ENCODE measurements around the gene HHIP. TPM values are rescaled to one million over a fixed set of nuclear protein-coding genes. Genes with fewer than 3 reads are reported as not detected.

The HHIP gene
- total RNA-seq, 1 experiment from 2014 or later = not detected

DNA sequence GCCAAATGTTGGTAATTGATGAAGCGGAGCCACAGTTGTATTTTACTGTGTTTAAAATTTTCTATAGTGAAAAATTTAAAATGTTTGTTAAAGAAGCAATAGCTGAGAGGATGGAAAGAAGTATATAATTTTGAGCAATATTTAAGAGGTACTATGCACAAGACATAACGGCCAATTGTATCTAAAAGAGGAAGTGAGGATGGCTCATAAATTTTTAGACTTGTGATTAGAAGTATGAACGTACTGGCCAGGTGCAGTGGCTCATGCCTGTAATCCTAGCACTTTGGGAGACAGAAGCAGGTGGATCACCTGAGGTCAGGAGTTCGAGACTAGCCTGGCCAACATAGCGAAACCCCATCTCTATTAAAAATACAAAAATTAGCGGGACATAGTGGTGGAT lies 12.7 kb upstream of the HHIP start:
- Histone ChIP-seq H3K4me3 (ENCODE audit: low read length) (no peak overlapping the region), H3K9me3 (ENCODE audit: low read length) (no peaks in the 10 kb centered on the region), H3K4me1 (ENCODE audit: low read length) (no peaks in the 10 kb centered on the region), H2AFZ (ENCODE audit: low read length) (no peak overlapping the region), H3K27ac (ENCODE audit: low read length) (no peak overlapping the region), H3K9me2 (replicated peaks; ENCODE audit: insufficient read depth, low read length) (no peaks in the 10 kb centered on the region), H3K9ac (ENCODE audit: low read length) (no peak overlapping the region), H3K79me2 (ENCODE audit: low read length) (no peaks in the 10 kb centered on the region), H4K20me1 (ENCODE audit: insufficient read depth, low read depth, low read length) (no peaks in the 10 kb centered on the region), H3K27me3 (ENCODE audit: low read length) (no peaks in the 10 kb centered on the region), H3K4me2 (ENCODE audit: low read depth, low read length, poor library complexity, severe bottlenecking) (no peak overlapping the region), H3K36me3 (ENCODE audit: insufficient read depth, low read length) (no peaks in the 10 kb centered on the region)
- DNase-seq = no peak

DNA sequence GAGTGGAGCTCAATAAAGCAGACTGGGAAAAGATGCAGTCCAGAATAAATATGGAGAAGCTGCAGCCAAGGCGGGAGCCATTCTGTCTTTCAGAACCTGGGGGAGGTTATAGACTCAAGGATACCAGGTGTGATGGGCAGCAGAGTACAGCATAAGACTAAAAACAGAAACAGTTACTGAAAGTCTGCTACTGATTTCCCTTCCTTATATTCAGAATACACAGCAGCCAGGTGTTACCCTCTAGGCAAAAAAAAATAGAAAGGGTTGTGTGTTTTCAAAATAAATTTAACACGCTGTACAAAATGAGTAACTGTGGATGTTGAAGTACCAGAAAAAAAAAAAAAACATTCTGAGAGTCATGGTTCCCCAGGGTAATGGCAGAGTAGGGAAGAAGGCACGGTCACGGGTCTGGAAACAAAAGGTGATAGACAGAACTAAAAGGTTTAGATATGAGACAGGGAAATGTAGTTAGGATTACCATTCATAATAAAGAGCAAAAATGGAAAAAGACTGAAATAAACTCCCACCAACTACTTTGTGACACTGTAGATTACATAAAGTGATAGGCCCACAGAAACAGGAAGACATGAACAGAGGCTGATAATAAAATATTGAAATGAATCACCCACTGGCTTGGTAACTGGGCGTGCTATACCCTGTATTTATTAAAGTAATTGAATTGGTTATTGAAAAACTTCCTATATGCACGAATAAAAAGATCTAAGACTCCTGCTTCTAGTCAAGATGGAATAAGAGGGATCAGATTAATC lies 10.8 kb upstream of the HHIP start:
- no peak overlapping the region for H3K4me3 ChIP-seq (ENCODE audit: low read length)
- H3K9me3 ChIP-seq (ENCODE audit: low read length) = no peaks in the 10 kb centered on the region
- DNase-seq = no peak
- no peaks in the 10 kb centered on the region for H3K79me2 ChIP-seq (ENCODE audit: low read length)
- no peak overlapping the region for H2AFZ ChIP-seq (ENCODE audit: low read length)
- H3K9me2 ChIP-seq (replicated peaks; ENCODE audit: insufficient read depth, low read length) = no peaks in the 10 kb centered on the region
- H4K20me1 ChIP-seq (ENCODE audit: insufficient read depth, low read depth, low read length) = no peaks in the 10 kb centered on the region
- H3K27ac ChIP-seq (ENCODE audit: low read length) = no peak overlapping the region
- no peak overlapping the region for H3K4me2 ChIP-seq (ENCODE audit: low read depth, low read length, poor library complexity, severe bottlenecking)
- no peaks in the 10 kb centered on the region for H3K27me3 ChIP-seq (ENCODE audit: low read length)
- no peaks in the 10 kb centered on the region for H3K36me3 ChIP-seq (ENCODE audit: insufficient read depth, low read length)
- no peak overlapping the region for H3K9ac ChIP-seq (ENCODE audit: low read length)
- H3K4me1 ChIP-seq (ENCODE audit: low read length) = no peaks in the 10 kb centered on the region

DNA sequence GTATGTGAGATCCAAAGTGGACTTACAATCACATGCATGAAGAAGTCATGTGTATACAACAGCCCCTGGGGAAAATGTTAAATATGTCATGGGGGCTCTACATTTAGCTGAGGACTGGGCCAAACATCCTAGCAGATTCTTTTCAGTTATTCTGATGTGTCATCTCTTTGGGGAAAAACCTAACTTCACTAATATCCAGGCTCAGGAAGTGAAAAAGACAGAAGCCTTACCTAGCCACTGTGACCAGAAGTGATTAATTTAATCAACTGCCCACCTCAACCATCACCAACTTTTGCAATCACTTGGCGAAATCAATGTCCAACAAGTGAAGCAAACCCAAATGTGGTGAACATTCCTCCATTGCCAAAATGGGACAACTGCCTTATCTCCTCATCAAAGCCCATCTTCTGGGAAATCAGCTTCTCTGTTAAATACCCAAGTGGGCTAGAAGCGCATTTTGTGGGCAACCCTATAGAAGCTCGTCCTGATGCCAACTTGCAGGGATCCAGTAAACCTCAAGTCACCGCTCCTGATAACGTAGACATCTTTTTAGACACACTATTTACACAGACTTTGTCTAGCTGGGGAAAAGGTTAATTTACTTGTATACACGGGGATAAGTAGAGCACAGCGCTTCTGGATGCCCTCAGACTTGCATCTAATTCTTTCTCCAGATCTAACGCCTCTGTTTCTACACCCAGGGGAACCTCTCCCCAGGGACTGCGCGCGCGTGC lies 1.4 kb upstream of the HHIP start:
- Histone ChIP-seq H3K4me2 (ENCODE audit: low read depth, low read length, poor library complexity, severe bottlenecking) (no peak overlapping the region), H3K36me3 (ENCODE audit: insufficient read depth, low read length) (no peaks in the 10 kb centered on the region), H3K4me1 (ENCODE audit: low read length) (no peaks in the 10 kb centered on the region), H3K9me3 (ENCODE audit: low read length) (no peaks in the 10 kb centered on the region), H3K9me2 (replicated peaks; ENCODE audit: insufficient read depth, low read length) (no peaks in the 10 kb centered on the region), H3K27me3 (ENCODE audit: low read length) (no peaks in the 10 kb centered on the region), H3K27ac (ENCODE audit: low read length) (no peak overlapping the region), H3K9ac (ENCODE audit: low read length) (no peak overlapping the region), H3K79me2 (ENCODE audit: low read length) (no peaks in the 10 kb centered on the region), H2AFZ (ENCODE audit: low read length) (no peak overlapping the region), H4K20me1 (ENCODE audit: insufficient read depth, low read depth, low read length) (no peaks in the 10 kb centered on the region), H3K4me3 (ENCODE audit: low read length) (no peak overlapping the region)
- DNase-seq = no peak

DNA sequence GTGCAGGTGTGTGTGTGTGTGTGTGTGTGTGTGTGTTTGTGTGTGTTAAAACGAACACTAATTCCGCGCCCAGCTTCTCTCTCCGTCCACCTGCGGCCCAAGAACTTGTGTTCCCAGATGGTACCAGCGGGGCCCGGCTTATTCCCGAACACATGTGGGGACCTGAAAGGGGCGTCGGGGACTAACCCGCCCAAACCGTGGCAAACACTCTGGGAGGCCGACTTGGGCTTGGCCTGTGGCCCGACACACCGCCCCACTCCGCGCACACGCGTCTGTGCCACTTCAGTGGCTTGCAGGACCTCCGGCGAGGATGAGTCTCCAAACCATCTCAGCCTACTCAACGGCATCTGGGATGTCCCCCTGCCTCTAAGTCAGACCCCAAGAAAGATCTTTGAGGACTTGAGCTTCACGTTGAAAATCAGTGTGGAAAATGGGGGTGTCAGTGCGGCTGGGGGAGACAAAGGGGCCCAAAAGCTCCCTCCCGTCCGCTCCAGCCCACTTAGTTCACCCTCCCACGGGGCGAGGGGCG lies 790 bp upstream of the HHIP start:
- no peak overlapping the region for H3K9ac ChIP-seq (ENCODE audit: low read length)
- H3K4me2 ChIP-seq (ENCODE audit: low read depth, low read length, poor library complexity, severe bottlenecking) = no peak overlapping the region
- no peaks in the 10 kb centered on the region for H3K79me2 ChIP-seq (ENCODE audit: low read length)
- H3K36me3 ChIP-seq (ENCODE audit: insufficient read depth, low read length) = no peaks in the 10 kb centered on the region
- no peak overlapping the region for H2AFZ ChIP-seq (ENCODE audit: low read length)
- H4K20me1 ChIP-seq (ENCODE audit: insufficient read depth, low read depth, low read length) = no peaks in the 10 kb centered on the region
- no peaks in the 10 kb centered on the region for H3K9me3 ChIP-seq (ENCODE audit: low read length)
- no peak for DNase-seq
- H3K4me3 ChIP-seq (ENCODE audit: low read length) = no peak overlapping the region
- no peaks in the 10 kb centered on the region for H3K9me2 ChIP-seq (replicated peaks; ENCODE audit: insufficient read depth, low read length)
- H3K27me3 ChIP-seq (ENCODE audit: low read length) = no peaks in the 10 kb centered on the region
- no peaks in the 10 kb centered on the region for H3K4me1 ChIP-seq (ENCODE audit: low read length)
- H3K27ac ChIP-seq (ENCODE audit: low read length) = no peak overlapping the region

DNA sequence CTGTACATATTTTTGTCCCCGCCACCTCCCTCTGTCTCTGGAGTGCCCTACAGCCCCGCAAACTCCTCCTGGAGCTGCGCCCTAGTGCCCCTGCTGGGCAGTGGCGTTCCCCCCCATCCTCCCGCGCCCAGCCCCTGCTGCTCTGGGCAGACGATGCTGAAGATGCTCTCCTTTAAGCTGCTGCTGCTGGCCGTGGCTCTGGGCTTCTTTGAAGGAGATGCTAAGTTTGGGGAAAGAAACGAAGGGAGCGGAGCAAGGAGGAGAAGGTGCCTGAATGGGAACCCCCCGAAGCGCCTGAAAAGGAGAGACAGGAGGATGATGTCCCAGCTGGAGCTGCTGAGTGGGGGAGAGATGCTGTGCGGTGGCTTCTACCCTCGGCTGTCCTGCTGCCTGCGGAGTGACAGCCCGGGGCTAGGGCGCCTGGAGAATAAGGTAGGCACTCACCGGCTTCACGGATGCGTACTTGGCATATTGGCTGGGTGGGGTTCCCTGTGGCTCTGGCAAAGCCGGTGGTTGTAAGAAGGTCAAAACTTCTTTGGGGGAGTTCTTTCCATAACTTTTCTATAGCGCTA lies 653 bp downstream of the HHIP start:
- H3K79me2 ChIP-seq (ENCODE audit: low read length) = no peaks in the 10 kb centered on the region
- no peaks in the 10 kb centered on the region for H3K9me3 ChIP-seq (ENCODE audit: low read length)
- no peak overlapping the region for H3K4me2 ChIP-seq (ENCODE audit: low read depth, low read length, poor library complexity, severe bottlenecking)
- H3K27ac ChIP-seq (ENCODE audit: low read length) = no peak overlapping the region
- H2AFZ ChIP-seq (ENCODE audit: low read length) = no peak overlapping the region
- H3K9me2 ChIP-seq (replicated peaks; ENCODE audit: insufficient read depth, low read length) = no peaks in the 10 kb centered on the region
- no peak overlapping the region for H3K9ac ChIP-seq (ENCODE audit: low read length)
- H3K4me3 ChIP-seq (ENCODE audit: low read length) = no peak overlapping the region
- no peak for DNase-seq
- no peaks in the 10 kb centered on the region for H3K27me3 ChIP-seq (ENCODE audit: low read length)
- no peaks in the 10 kb centered on the region for H3K4me1 ChIP-seq (ENCODE audit: low read length)
- no peaks in the 10 kb centered on the region for H4K20me1 ChIP-seq (ENCODE audit: insufficient read depth, low read depth, low read length)
- H3K36me3 ChIP-seq (ENCODE audit: insufficient read depth, low read length) = no peaks in the 10 kb centered on the region

DNA sequence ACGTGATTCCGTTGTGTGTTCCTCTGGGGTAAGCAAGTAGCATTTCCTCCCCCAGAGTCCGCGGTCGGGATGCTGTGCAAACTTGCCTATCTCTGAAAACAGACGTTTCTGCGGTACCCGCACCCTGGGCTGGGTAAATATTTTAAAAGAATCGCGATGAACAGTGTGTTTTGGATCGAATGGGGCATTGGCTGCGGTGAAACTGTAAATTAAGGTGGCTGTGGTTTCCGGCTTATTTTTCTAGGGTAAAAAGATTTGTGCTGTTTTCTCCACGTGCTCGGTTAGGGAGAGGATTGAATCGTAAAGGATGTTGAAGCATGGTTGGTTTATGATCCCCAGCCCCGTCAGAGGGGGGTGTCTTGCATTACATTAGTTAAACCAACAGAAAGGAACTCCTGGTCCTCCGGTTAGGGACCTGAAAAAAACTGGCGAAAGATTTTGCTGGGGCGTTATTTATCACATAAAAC lies 1.2 kb downstream of the HHIP start:
- no peaks in the 10 kb centered on the region for H3K79me2 ChIP-seq (ENCODE audit: low read length)
- H3K36me3 ChIP-seq (ENCODE audit: insufficient read depth, low read length) = no peaks in the 10 kb centered on the region
- H3K9ac ChIP-seq (ENCODE audit: low read length) = no peak overlapping the region
- H3K9me3 ChIP-seq (ENCODE audit: low read length) = no peaks in the 10 kb centered on the region
- H3K9me2 ChIP-seq (replicated peaks; ENCODE audit: insufficient read depth, low read length) = no peaks in the 10 kb centered on the region
- no peak overlapping the region for H3K27ac ChIP-seq (ENCODE audit: low read length)
- DNase-seq = no peak
- no peaks in the 10 kb centered on the region for H4K20me1 ChIP-seq (ENCODE audit: insufficient read depth, low read depth, low read length)
- H3K4me2 ChIP-seq (ENCODE audit: low read depth, low read length, poor library complexity, severe bottlenecking) = no peak overlapping the region
- H3K4me3 ChIP-seq (ENCODE audit: low read length) = no peak overlapping the region
- no peaks in the 10 kb centered on the region for H3K27me3 ChIP-seq (ENCODE audit: low read length)
- no peaks in the 10 kb centered on the region for H3K4me1 ChIP-seq (ENCODE audit: low read length)
- H2AFZ ChIP-seq (ENCODE audit: low read length) = no peak overlapping the region

DNA sequence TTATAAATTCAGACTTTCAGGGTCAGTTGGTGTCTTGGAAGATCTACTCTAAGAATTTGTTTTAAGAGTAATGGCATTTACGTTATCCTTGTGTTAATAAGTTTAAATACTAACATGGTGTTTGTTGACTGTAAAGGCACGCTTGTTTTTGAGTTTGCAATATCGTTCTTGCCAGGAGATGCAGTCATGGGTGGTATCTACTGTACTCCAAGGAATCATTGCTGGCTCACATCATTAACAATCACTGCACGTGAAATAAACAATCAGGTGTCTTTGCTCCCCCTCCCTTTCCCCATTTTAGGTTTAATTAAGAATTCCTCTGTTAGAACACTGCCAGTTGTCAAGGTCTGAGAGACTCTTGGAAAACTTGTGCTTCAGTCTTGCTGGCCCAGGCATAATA lies 1.6 kb downstream of the HHIP start:
- Histone ChIP-seq H3K9me3 (ENCODE audit: low read length) (no peaks in the 10 kb centered on the region), H2AFZ (ENCODE audit: low read length) (no peak overlapping the region), H3K27ac (ENCODE audit: low read length) (no peak overlapping the region), H3K9ac (ENCODE audit: low read length) (no peak overlapping the region), H3K4me2 (ENCODE audit: low read depth, low read length, poor library complexity, severe bottlenecking) (no peak overlapping the region), H3K36me3 (ENCODE audit: insufficient read depth, low read length) (no peaks in the 10 kb centered on the region), H3K4me1 (ENCODE audit: low read length) (no peaks in the 10 kb centered on the region), H3K79me2 (ENCODE audit: low read length) (no peaks in the 10 kb centered on the region), H3K9me2 (replicated peaks; ENCODE audit: insufficient read depth, low read length) (no peaks in the 10 kb centered on the region), H4K20me1 (ENCODE audit: insufficient read depth, low read depth, low read length) (no peaks in the 10 kb centered on the region), H3K27me3 (ENCODE audit: low read length) (no peaks in the 10 kb centered on the region), H3K4me3 (ENCODE audit: low read length) (no peak overlapping the region)
- no peak for DNase-seq

DNA sequence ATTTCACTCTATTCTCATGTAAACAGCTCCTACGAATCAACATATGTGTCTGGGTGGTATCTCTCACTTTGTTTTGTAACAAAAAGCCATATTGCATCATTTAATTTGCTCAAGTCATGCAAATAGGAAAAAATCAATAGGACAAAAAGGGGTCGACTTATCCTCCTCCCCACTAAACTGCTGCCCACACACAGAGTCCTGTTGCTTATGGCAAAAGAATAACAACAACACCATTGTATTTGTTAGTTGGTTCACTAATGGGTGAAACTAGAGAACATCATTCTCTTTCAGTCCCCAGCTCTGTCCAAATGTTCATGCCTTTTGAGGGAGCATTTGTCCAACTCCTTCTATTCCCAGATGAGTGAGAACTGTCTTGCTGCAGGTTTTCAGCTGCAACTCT lies 2.1 kb downstream of the HHIP start:
- no peaks in the 10 kb centered on the region for H3K27me3 ChIP-seq (ENCODE audit: low read length)
- H3K27ac ChIP-seq (ENCODE audit: low read length) = no peak overlapping the region
- no peak for DNase-seq
- H3K4me3 ChIP-seq (ENCODE audit: low read length) = no peak overlapping the region
- no peaks in the 10 kb centered on the region for H3K36me3 ChIP-seq (ENCODE audit: insufficient read depth, low read length)
- H3K79me2 ChIP-seq (ENCODE audit: low read length) = no peaks in the 10 kb centered on the region
- H2AFZ ChIP-seq (ENCODE audit: low read length) = no peak overlapping the region
- no peaks in the 10 kb centered on the region for H3K9me2 ChIP-seq (replicated peaks; ENCODE audit: insufficient read depth, low read length)
- H3K4me2 ChIP-seq (ENCODE audit: low read depth, low read length, poor library complexity, severe bottlenecking) = no peak overlapping the region
- no peaks in the 10 kb centered on the region for H4K20me1 ChIP-seq (ENCODE audit: insufficient read depth, low read depth, low read length)
- no peak overlapping the region for H3K9ac ChIP-seq (ENCODE audit: low read length)
- no peaks in the 10 kb centered on the region for H3K9me3 ChIP-seq (ENCODE audit: low read length)
- no peaks in the 10 kb centered on the region for H3K4me1 ChIP-seq (ENCODE audit: low read length)

All from Karpas-422 (cell line).